ENCODE measurements around the gene DOCK3.

Gene DOCK3

GRCh38 chr3:50637011-50637410 lies 37.7 kb upstream of the DOCK3 start:
- H3K27ac ChIP-seq = no peak overlapping the region
- no peak for DNase-seq
- no peak for TF ChIP-seq CTCF (IDR thresholded peaks at IDR 0.05; ENCODE audit: low read depth, low read length)
- H3K9me3 ChIP-seq (ENCODE audit: severe bottlenecking) = no peaks in the 10 kb centered on the region
- no peaks in the 10 kb centered on the region for H3K27me3 ChIP-seq (ENCODE audit: insufficient read depth, low read depth, severe bottlenecking)
- no peak overlapping the region for H3K4me3 ChIP-seq (ENCODE audit: low read depth, low read length)
- peaks cover 3% of the 10 kb centered on the region; the same call in 1 of the 2 replicates for H3K36me3 ChIP-seq

- Histone ChIP-seq H3K27me3 (ENCODE audit: insufficient read depth, low read depth, severe bottlenecking) (no peaks in the 10 kb centered on the region), H3K4me3 (ENCODE audit: low read depth, low read length) (no peak overlapping the region), H3K9me3 (ENCODE audit: severe bottlenecking) (no peaks in the 10 kb centered on the region), H3K36me3 (peaks cover 9% of the 10 kb centered on the region), H3K27ac (no peak overlapping the region)
- no peak for DNase-seq
- TF ChIP-seq CTCF (IDR thresholded peaks at IDR 0.05; ENCODE audit: low read depth, low read length) = no peak
These were observed 36.8 kb upstream of the DOCK3 start for GRCh38 chr3:50637945-50638344.

GRCh38 chr3:50639055-50639494 lies 35.7 kb upstream of the DOCK3 start:
- no peak for TF ChIP-seq CTCF (IDR thresholded peaks at IDR 0.05; ENCODE audit: low read depth, low read length)
- Histone ChIP-seq H3K9me3 (ENCODE audit: severe bottlenecking) (no peaks in the 10 kb centered on the region), H3K27ac (no peak overlapping the region), H3K36me3 (peaks cover 14% of the 10 kb centered on the region), H3K4me3 (ENCODE audit: low read depth, low read length) (no peak overlapping the region), H3K27me3 (ENCODE audit: insufficient read depth, low read depth, severe bottlenecking) (no peaks in the 10 kb centered on the region)
- no peak for DNase-seq

GRCh38 chr3:50642382-50642781 lies 32.3 kb upstream of the DOCK3 start:
- no peak for DNase-seq
- no peaks in the 10 kb centered on the region for H3K9me3 ChIP-seq (ENCODE audit: severe bottlenecking)
- no peak overlapping the region for H3K27ac ChIP-seq
- no peak for TF ChIP-seq CTCF (IDR thresholded peaks at IDR 0.05; ENCODE audit: low read depth, low read length)
- H3K36me3 ChIP-seq = peaks cover 19% of the 10 kb centered on the region
- no peaks in the 10 kb centered on the region for H3K27me3 ChIP-seq (ENCODE audit: insufficient read depth, low read depth, severe bottlenecking)
- no peak overlapping the region for H3K4me3 ChIP-seq (ENCODE audit: low read depth, low read length)

- H3K4me3 ChIP-seq (ENCODE audit: low read depth, low read length) = no peak overlapping the region
- no peaks in the 10 kb centered on the region for H3K9me3 ChIP-seq (ENCODE audit: severe bottlenecking)
- H3K27ac ChIP-seq = no peak overlapping the region
- DNase-seq = no peak
- TF ChIP-seq CTCF (IDR thresholded peaks at IDR 0.05; ENCODE audit: low read depth, low read length) = no peak
- H3K36me3 ChIP-seq = peaks cover 19% of the 10 kb centered on the region
- H3K27me3 ChIP-seq (ENCODE audit: insufficient read depth, low read depth, severe bottlenecking) = no peaks in the 10 kb centered on the region
These were observed 30.2 kb upstream of the DOCK3 start for GRCh38 chr3:50644561-50644960.

GRCh38 chr3:50645378-50645777 lies 29.3 kb upstream of the DOCK3 start:
- Histone ChIP-seq H3K9me3 (ENCODE audit: severe bottlenecking) (no peaks in the 10 kb centered on the region), H3K4me3 (ENCODE audit: low read depth, low read length) (no peak overlapping the region), H3K27me3 (ENCODE audit: insufficient read depth, low read depth, severe bottlenecking) (no peaks in the 10 kb centered on the region), H3K27ac (no peak overlapping the region), H3K36me3 (peaks cover 19% of the 10 kb centered on the region)
- TF ChIP-seq CTCF (IDR thresholded peaks at IDR 0.05; ENCODE audit: low read depth, low read length) = no peak
- no peak for DNase-seq
